A673 (cell line): ENCODE measurements around the gene ACBD3.

Experiments
- EZH2 ChIP-seq: fragments of 200-600 bp; sonication (generic); IDR thresholded peaks from 2 replicates; pipeline ENCODE4 v1.6.1; 2017; ENCODE audit warnings: borderline replicate concordance, low read depth, mild to moderate bottlenecking, mixed read lengths, antibody characterized with exemption, low read length; ENCODE audit not compliant: poor library complexity, severe bottlenecking
- TF ChIP-seq, protein P1 (sequence below): fragments of 300-800, 200-600 bp; sonication (generic); conservative IDR thresholded peaks from 2 replicates; pipeline ENCODE4 v1.5.1; 2017; ENCODE audit warnings: low read depth, mild to moderate bottlenecking, antibody characterized with exemption, low read length, moderate library complexity, mixed read lengths

DNA sequence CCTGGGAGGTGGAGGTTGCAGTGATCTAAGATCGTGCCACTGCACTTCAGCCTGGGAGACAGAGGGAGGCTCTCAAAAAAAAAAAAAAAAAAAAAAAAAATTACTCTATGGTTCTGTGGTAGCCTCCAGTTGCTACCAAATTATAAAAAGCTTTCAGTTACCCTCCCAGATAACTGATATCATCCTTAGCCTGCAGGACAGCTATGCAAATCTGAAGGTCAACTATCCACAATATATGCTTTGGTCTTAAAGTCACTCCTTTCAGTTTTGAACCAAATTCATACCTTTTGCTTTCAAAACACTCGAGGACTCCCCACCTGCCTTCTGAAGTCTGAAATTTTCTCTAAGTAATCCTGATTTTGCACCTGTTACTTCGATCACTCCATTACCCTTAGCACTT, 40.1 kb upstream of the ACBD3 start:
- TF ChIP-seq, protein P1, sequence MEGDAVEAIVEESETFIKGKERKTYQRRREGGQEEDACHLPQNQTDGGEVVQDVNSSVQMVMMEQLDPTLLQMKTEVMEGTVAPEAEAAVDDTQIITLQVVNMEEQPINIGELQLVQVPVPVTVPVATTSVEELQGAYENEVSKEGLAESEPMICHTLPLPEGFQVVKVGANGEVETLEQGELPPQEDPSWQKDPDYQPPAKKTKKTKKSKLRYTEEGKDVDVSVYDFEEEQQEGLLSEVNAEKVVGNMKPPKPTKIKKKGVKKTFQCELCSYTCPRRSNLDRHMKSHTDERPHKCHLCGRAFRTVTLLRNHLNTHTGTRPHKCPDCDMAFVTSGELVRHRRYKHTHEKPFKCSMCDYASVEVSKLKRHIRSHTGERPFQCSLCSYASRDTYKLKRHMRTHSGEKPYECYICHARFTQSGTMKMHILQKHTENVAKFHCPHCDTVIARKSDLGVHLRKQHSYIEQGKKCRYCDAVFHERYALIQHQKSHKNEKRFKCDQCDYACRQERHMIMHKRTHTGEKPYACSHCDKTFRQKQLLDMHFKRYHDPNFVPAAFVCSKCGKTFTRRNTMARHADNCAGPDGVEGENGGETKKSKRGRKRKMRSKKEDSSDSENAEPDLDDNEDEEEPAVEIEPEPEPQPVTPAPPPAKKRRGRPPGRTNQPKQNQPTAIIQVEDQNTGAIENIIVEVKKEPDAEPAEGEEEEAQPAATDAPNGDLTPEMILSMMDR = no peak
- TF ChIP-seq EZH2 = no peak
